Fibroblast of pulmonary artery (primary cell): Measurements from ENCODE around the gene NLGN4X.

ENCODE experiments used
- DNase-seq: peaks from one replicate; pipeline ENCODE4 v3.0.0-alpha.2; 2010; ENCODE audit warnings: low read depth
- H3K4me3 ChIP-seq: replicated peaks from 2 replicates; pipeline ENCODE4 v1.5.1; 2011; ENCODE audit warnings: low read depth, mild to moderate bottlenecking, control low read depth, low read length, moderate library complexity
- TF ChIP-seq, protein P1 (sequence below): IDR thresholded peaks from 2 replicates; pipeline ENCODE4 v1.5.1; 2011; ENCODE audit warnings: mild to moderate bottlenecking, control low read depth, low read length, inconsistent platforms; ENCODE audit errors: missing control alignments

Gene NLGN4X

GRCh38 chrX:5965406-5965805, 263.3 kb downstream of the NLGN4X start:
- H3K4me3 ChIP-seq, result no peak overlapping the region
- TF ChIP-seq, protein P1, sequence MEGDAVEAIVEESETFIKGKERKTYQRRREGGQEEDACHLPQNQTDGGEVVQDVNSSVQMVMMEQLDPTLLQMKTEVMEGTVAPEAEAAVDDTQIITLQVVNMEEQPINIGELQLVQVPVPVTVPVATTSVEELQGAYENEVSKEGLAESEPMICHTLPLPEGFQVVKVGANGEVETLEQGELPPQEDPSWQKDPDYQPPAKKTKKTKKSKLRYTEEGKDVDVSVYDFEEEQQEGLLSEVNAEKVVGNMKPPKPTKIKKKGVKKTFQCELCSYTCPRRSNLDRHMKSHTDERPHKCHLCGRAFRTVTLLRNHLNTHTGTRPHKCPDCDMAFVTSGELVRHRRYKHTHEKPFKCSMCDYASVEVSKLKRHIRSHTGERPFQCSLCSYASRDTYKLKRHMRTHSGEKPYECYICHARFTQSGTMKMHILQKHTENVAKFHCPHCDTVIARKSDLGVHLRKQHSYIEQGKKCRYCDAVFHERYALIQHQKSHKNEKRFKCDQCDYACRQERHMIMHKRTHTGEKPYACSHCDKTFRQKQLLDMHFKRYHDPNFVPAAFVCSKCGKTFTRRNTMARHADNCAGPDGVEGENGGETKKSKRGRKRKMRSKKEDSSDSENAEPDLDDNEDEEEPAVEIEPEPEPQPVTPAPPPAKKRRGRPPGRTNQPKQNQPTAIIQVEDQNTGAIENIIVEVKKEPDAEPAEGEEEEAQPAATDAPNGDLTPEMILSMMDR, result no peak
- DNase-seq, result no peak

DNA sequence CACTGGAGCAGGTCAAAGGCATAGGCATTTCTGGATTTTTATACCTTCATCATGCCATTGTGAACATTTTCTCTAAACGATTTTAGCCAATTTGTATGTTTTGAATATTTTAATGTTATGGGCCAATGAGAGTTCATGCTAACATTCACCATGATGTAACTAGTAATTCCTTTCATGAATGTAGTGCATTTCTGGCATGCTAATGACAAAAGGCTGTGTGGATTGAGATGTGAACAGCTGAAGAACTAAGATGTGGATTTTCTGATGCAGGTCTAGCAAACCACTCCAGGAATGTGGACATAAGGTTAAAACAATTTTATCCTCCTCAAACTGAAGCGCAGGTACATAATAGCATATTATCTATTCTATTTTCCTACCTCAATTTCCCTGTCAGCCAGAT, 269.4 kb downstream of the NLGN4X start:
- TF ChIP-seq, protein P1, result no peak
- no peak for DNase-seq

DNA sequence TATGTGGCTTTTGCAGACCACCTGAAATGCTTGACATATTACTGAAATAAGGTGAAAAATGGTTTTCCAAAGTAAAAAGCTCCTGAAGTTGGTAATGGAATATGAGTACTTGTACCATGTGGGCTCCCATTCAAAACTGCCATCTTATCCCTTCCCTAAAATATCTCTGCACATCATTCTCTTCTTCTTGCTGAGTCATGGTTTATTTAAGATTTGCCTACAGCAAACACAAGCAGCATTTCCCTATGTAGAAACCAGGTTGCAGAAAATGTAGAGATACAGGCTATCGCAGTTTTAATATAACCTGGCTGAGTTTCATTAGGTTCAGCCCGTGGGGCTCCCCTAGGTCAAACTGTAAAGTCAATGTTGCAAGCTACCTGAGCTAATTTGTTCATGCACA, 270.1 kb downstream of the NLGN4X start:
- H3K4me3 ChIP-seq, result no peak overlapping the region
- TF ChIP-seq, protein P1, result no peak
- no peak for DNase-seq

More for the DNA sequence above, 269.4 kb downstream of the NLGN4X start:
- H3K4me3 ChIP-seq, result no peak overlapping the region

- no peak overlapping the region for H3K4me3 ChIP-seq
- TF ChIP-seq, protein P1, result no peak
- no peak for DNase-seq
Measured at GRCh38 chrX:5957506-5957905, 271.2 kb downstream of the NLGN4X start.

- no peak for DNase-seq
- TF ChIP-seq, protein P1, result no peak
- H3K4me3 ChIP-seq, result no peak overlapping the region
Measured at GRCh38 chrX:5936438-5936837, 292.2 kb downstream of the NLGN4X start.

DNA sequence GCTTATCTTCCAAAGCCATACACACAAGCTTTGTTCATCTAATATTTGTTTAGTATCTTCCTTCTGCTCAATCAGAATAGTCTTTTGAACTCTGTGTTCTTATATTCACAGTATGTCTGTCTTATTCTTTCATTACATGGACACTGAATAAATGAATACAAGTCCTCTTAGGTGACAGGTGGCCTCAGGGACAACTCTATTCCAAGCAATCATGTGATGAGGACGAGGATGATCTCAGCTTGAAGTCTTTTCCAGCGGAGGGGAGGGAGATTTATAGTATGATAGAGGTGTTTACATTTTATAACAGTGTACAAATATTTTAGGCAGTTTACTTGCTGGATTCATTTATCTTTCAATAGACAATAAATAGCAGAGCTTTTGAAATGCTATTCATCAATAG, 300.4 kb downstream of the NLGN4X start:
- no peak for DNase-seq
- TF ChIP-seq, protein P1, result no peak
- no peak overlapping the region for H3K4me3 ChIP-seq

GRCh38 chrX:5916945-5917344, 311.7 kb downstream of the NLGN4X start:
- TF ChIP-seq, protein P1, result no peak
- no peak overlapping the region for H3K4me3 ChIP-seq
- no peak for DNase-seq
